DOHH2 (cell line): ENCODE measurements around the gene ZPR1.

Source experiments
- CTCF ChIP-seq: fragments of 200-600 bp; sonication (generic); IDR thresholded peaks from one replicate; pipeline ENCODE4 v1.5.1; 2014; ENCODE audit warnings: antibody characterized with exemption, mild to moderate bottlenecking, low read depth, low read length; ENCODE audit not compliant: poor library complexity, severe bottlenecking
- EZH2phosphoT487 ChIP-seq: fragments of 200-600 bp; sonication (generic); IDR thresholded peaks from 2 replicates; pipeline ENCODE4 v1.6.1; 2017; ENCODE audit warnings: borderline replicate concordance, mild to moderate bottlenecking, antibody characterized with exemption, low read length, moderate library complexity, mixed read lengths

GRCh38 chr11:116793772-116794097, 5.9 kb upstream of the ZPR1 start:
- TF ChIP-seq CTCF: no peak
- no peak for TF ChIP-seq EZH2phosphoT487
